ENCODE measurements around the gene AKAP8.

AKAP8 gene

GRCh38 chr19:15379083-15379998 is at the start of gene AKAP8:
Gene AKAP8, minus strand, starts transcription at chr19:15379787. Its CDS starts 56 bp downstream, at chr19:15379731.
- peak within 1 kb of the TSS; percentile 92 for H3K27ac ChIP-seq
- TF ChIP-seq ZFX (IDR thresholded peaks at IDR 0.05; ENCODE audit: borderline replicate concordance) (no peak), CTCF (IDR thresholded peaks at IDR 0.05) (no peak)

- no peak overlapping the region for H3K27ac ChIP-seq
- TF ChIP-seq CTCF (IDR thresholded peaks at IDR 0.05) = no peak
- TF ChIP-seq ZFX (IDR thresholded peaks at IDR 0.05; ENCODE audit: borderline replicate concordance) = no peak
Observed at GRCh38 chr19:15427991-15428471, 48.4 kb upstream of the AKAP8 start.

GRCh38 chr19:15427350-15427700 is 47.7 kb upstream of the AKAP8 start:
- no peak overlapping the region for H3K27ac ChIP-seq
- TF ChIP-seq ZFX (IDR thresholded peaks at IDR 0.05; ENCODE audit: borderline replicate concordance) (no peak), CTCF (IDR thresholded peaks at IDR 0.05) (no peak)

GRCh38 chr19:15426485-15427349 is 47.1 kb upstream of the AKAP8 start:
- TF ChIP-seq ZFX (IDR thresholded peaks at IDR 0.05; ENCODE audit: borderline replicate concordance) (no peak), CTCF (IDR thresholded peaks at IDR 0.05) (no peak)
- H3K27ac ChIP-seq = no peak overlapping the region

GRCh38 chr19:15425321-15425950 is 45.8 kb upstream of the AKAP8 start:
- no peak overlapping the region for H3K27ac ChIP-seq
- TF ChIP-seq CTCF (IDR thresholded peaks at IDR 0.05) = no peak
- TF ChIP-seq ZFX (IDR thresholded peaks at IDR 0.05; ENCODE audit: borderline replicate concordance) = no peak

- H3K27ac ChIP-seq = no peak overlapping the region
- no peak for TF ChIP-seq CTCF (IDR thresholded peaks at IDR 0.05)
- no peak for TF ChIP-seq ZFX (IDR thresholded peaks at IDR 0.05; ENCODE audit: borderline replicate concordance)
Observed at GRCh38 chr19:15424692-15425272, 45.2 kb upstream of the AKAP8 start.

Measured in 22Rv1 (cell line).